22Rv1 (cell line): Measurements from ENCODE around the gene SIGLEC5.

Experiments
- H3K27ac ChIP-seq: fragments of 450-650 bp; 2 replicates; pipeline ENCODE4 v1.5.1; 2017
- CTCF ChIP-seq: fragments of 450-650 bp; IDR thresholded peaks from 2 replicates; pipeline ENCODE4 v1.5.1; 2017; ENCODE audit warnings: mild to moderate bottlenecking
- ZFX ChIP-seq: fragments of 450-650 bp; IDR thresholded peaks from 2 replicates; pipeline ENCODE4 v1.6.1; 2017; ENCODE audit warnings: antibody characterized with exemption, borderline replicate concordance

SIGLEC5 gene

GRCh38 chr19:51586799-51587198, 43.4 kb downstream of the SIGLEC5 start:
- TF ChIP-seq ZFX (no peak), CTCF (no peak)

GRCh38 chr19:51586103-51586728, 44.0 kb downstream of the SIGLEC5 start:
- no peak overlapping the region for H3K27ac ChIP-seq
- TF ChIP-seq ZFX: no peak
- no peak for TF ChIP-seq CTCF

More at GRCh38 chr19:51586799-51587198, 43.4 kb downstream of the SIGLEC5 start:
- no peak overlapping the region for H3K27ac ChIP-seq

GRCh38 chr19:51576850-51577249, 53.4 kb downstream of the SIGLEC5 start:
- TF ChIP-seq ZFX (no peak), CTCF (no peak)
- no peak overlapping the region for H3K27ac ChIP-seq

GRCh38 chr19:51573331-51573730, 56.9 kb downstream of the SIGLEC5 start:
- TF ChIP-seq ZFX: no peak
- no peak for TF ChIP-seq CTCF
- H3K27ac ChIP-seq: no peak overlapping the region

GRCh38 chr19:51572908-51573307, 57.3 kb downstream of the SIGLEC5 start:
- TF ChIP-seq CTCF (no peak), ZFX (no peak)
- no peak overlapping the region for H3K27ac ChIP-seq

GRCh38 chr19:51572410-51572809, 57.8 kb downstream of the SIGLEC5 start:
- no peak overlapping the region for H3K27ac ChIP-seq
- TF ChIP-seq CTCF (no peak), ZFX (no peak)

GRCh38 chr19:51571599-51571998, 58.6 kb downstream of the SIGLEC5 start:
- H3K27ac ChIP-seq: no peak overlapping the region
- no peak for TF ChIP-seq CTCF
- no peak for TF ChIP-seq ZFX
